Astrocyte of the cerebellum (primary cell): Measurements from ENCODE around the gene GRM5.
"Not testable (repeated sequence)": the region's sequence is repeated elsewhere in the genome, so short reads cannot be mapped to it uniquely, and the experiment has no call there.

Experiments used
- DNase-seq: peaks from one replicate; pipeline ENCODE4 v3.0.0-alpha.2; 2011; ENCODE audit warnings: low read depth
- H3K4me3 ChIP-seq: 2 replicates; pipeline ENCODE4 v1.5.1; 2011; ENCODE audit warnings: mild to moderate bottlenecking, low read depth, low read length, moderate library complexity
- in situ Hi-C: cut with HindIII; loops from 2 replicates; pipeline ENCODE4 v1.10.0; 2017; ENCODE audit warnings: low sequenced_read_pairs
- TF ChIP-seq, protein P1 (sequence below): IDR thresholded peaks from 2 replicates; pipeline ENCODE4 v1.5.1; 2012; ENCODE audit warnings: low read length, low read depth, moderate library complexity, mild to moderate bottlenecking; ENCODE audit errors: missing control alignments

The GRM5 gene

GRCh38 chr11:88909500-88909899 lies 156.3 kb downstream of the GRM5 start:
- in situ Hi-C loops, result no loop called here
- H3K4me3 ChIP-seq, result no peak overlapping the region
- no peak for DNase-seq
- TF ChIP-seq, protein P1, sequence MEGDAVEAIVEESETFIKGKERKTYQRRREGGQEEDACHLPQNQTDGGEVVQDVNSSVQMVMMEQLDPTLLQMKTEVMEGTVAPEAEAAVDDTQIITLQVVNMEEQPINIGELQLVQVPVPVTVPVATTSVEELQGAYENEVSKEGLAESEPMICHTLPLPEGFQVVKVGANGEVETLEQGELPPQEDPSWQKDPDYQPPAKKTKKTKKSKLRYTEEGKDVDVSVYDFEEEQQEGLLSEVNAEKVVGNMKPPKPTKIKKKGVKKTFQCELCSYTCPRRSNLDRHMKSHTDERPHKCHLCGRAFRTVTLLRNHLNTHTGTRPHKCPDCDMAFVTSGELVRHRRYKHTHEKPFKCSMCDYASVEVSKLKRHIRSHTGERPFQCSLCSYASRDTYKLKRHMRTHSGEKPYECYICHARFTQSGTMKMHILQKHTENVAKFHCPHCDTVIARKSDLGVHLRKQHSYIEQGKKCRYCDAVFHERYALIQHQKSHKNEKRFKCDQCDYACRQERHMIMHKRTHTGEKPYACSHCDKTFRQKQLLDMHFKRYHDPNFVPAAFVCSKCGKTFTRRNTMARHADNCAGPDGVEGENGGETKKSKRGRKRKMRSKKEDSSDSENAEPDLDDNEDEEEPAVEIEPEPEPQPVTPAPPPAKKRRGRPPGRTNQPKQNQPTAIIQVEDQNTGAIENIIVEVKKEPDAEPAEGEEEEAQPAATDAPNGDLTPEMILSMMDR, result no peak

GRCh38 chr11:88901436-88901835 lies 164.3 kb downstream of the GRM5 start:
- in situ Hi-C loops, DNase-seq, H3K4me3 ChIP-seq: not testable (repeated sequence)

DNA sequence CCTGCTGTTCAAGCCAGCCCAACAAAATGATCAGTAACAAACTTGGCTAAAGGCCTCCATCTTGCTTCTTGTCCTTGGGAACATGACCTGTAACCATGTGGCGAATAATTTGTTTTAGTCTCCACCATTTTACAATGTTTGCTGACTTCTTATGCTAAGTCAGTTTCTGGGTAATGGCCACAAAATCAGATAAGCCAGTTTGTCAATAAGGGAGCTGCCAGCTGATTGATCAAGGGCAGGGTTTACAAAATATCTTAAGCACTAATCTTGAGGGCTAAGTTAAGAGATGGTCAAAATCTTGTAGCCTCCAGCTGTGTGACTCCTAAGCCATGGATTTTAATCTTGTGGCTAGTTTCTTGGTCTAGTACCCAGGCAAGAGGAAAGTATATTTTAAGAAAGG lies 176.9 kb downstream of the GRM5 start:
- DNase-seq, in situ Hi-C loops, H3K4me3 ChIP-seq: not testable (repeated sequence)

- H3K4me3 ChIP-seq, result no peak overlapping the region
- in situ Hi-C loops, result no loop called here
- TF ChIP-seq, protein P1, result peak; percentile 25
- no peak for DNase-seq
Observed at GRCh38 chr11:88886796-88887195, 179.0 kb downstream of the GRM5 start.

DNA sequence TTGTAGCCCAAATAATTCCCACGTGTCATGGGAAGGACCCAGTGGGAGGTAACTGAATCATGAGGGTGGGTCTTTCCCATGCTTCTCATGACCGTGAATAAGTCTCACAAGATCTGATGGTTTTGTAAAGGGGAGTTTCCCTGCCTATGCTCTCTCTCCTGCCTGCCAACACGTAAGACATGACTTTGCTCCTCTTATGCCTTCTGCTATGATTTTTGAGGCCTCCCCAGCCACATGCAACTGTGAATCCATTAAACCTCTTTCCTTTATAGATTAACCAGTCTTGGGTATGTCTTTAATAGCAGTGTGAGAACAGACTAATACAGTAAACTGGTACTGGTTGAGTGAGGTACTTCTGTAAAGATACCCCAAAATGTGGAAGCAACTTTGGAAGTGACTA lies 183.0 kb downstream of the GRM5 start:
- in situ Hi-C loops, H3K4me3 ChIP-seq, DNase-seq: not testable (repeated sequence)

GRCh38 chr11:88861618-88862017 lies 204.2 kb downstream of the GRM5 start:
- TF ChIP-seq, protein P1, result no peak
- in situ Hi-C loops, result no loop called here
- no peak overlapping the region for H3K4me3 ChIP-seq
- DNase-seq, result no peak

DNA sequence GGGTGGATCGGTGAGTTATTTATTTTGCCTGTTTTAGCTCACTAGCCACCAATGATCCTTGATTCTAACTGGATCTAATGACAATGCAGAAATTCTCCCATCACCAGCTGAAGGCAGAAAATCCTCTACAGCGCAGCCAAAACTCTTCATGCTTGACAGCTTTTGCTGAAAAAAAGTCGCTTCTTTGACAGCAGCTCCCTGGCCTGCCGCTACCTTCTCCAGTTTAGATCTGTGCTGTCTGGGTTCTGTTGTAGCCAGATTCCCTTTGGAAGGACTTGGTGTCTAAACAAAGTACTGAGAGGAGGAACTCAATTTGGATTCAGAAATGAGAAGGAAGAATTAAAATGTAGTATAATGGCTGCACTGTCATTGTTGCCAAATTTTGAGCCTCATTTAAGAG lies 205.4 kb downstream of the GRM5 start:
- H3K4me3 ChIP-seq, in situ Hi-C loops, DNase-seq: not testable (repeated sequence)

DNA sequence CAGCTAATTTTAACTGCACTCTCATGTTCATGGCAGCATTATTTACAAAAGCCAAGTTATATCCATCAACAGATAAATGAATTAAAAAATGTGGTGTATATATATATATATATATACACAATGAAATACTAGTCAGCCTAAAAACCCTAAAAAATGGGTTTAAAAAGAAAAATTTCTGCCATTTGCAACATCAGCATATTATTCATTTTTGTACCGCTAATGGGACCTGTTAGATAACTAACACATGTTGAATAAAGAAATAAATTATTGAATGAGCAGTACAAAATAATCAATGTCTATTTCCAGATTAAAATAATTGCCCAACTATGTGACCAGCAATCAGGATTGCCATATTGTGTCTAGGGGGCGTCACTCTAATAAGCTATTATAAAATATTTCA lies 211.8 kb downstream of the GRM5 start:
- H3K4me3 ChIP-seq, in situ Hi-C loops, DNase-seq: not testable (repeated sequence)

- in situ Hi-C loops, DNase-seq, H3K4me3 ChIP-seq: not testable (repeated sequence)
Observed at GRCh38 chr11:88851547-88851946, 214.2 kb downstream of the GRM5 start.

DNA sequence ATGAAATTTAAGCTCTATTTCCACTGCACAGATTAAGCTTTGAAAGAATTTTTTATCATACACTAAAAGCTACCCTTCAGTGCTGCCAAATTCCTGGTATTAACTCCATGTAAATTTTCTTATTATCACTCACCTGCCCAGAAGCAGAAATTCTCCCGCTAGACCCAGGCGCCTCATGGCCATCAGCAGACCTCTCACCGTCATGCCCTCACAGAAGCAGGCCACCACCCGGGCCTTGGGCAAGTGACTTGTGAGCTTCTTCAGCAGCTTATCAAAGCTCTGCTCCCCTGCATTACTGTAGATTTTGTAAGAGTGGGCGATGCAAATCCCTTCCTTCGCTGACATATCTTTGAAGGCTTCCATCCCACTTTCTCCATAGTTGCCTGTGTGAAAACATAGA lies 216.0 kb downstream of the GRM5 start:
- DNase-seq, in situ Hi-C loops, H3K4me3 ChIP-seq: not testable (repeated sequence)

DNA sequence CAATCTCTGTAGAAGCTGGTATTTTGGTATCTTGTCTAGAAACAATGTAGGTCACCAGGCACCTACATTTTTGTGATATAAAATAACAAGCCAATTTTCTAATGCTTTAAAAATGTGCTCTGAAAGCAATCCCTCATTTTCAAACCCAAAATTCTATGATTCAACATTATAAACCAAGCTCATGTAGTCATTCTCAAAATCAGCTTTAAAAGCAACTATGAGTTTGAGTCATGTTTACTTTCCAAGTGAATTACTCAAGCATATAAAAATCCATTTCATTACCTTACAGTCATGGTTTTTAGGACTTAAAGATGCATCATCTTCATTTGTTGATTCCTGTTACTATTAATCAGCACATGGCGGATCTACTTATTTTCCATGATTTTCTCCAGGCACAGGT lies 216.4 kb downstream of the GRM5 start:
- no peak overlapping the region for H3K4me3 ChIP-seq
- in situ Hi-C loops, result no loop called here
- no peak for DNase-seq
- TF ChIP-seq, protein P1, result no peak

DNA sequence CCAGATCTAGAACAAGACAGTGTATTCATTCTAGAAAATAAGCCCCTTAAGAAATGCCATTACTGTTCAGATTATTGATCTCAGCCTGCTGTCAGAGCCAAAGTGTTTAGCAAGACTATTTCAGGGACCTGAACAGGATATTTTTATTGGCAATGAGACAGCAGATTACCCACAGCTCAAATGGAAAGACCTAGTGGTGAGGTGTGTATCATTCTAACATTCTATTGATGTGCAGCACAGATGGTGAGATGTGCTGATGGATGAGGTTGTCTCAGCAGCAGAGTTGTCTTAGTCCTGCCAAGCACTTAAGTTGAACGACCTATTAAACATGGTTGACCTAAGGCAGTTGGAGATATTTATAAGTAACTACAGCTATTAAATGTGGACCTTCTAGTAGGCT lies 219.5 kb downstream of the GRM5 start:
- in situ Hi-C loops, DNase-seq, H3K4me3 ChIP-seq: not testable (repeated sequence)

DNA sequence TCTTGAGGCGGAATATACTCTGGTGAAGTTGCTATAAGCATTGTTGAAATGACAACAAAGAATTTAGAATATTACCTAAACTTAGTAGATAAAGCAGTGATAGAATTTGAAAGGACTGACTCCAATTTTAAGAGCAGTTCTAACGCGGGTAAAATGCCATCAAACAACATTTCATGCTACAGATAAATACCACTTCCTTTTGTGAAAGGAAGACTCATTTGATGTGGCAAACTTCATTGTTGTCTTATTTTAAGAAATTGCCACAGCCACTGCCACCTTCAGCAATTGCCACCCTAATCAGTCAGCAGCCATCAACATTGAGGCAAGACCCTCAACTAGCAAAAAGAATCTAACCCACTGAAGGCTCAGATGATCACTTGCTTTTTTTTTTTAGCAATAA lies 220.8 kb downstream of the GRM5 start:
- in situ Hi-C loops, H3K4me3 ChIP-seq, DNase-seq: not testable (repeated sequence)
